Stimulated activated CD8-positive, alpha-beta memory T cell treated with anti-CD3 and anti-CD28 coated beads, Interleukin-2, amount 100 ng/mL, for 1 hour (primary cell): Measurements from ENCODE around the gene AFAP1.

ENCODE experiments used
- DNase-seq, 2 donors: peaks; one replicate each; pipeline ENCODE4 v3.0.0-alpha.2; 2020; ENCODE audit warnings: low read depth in 2 of 2

Gene AFAP1

GRCh38 chr4:7769396-7770223 is 170.1 kb downstream of the AFAP1 start:
- no peak for DNase-seq

- no peak for DNase-seq
Measured at GRCh38 chr4:7768736-7769135, 170.9 kb downstream of the AFAP1 start.

GRCh38 chr4:7767966-7768365 is 171.7 kb downstream of the AFAP1 start:
- DNase-seq, result no peak

DNA sequence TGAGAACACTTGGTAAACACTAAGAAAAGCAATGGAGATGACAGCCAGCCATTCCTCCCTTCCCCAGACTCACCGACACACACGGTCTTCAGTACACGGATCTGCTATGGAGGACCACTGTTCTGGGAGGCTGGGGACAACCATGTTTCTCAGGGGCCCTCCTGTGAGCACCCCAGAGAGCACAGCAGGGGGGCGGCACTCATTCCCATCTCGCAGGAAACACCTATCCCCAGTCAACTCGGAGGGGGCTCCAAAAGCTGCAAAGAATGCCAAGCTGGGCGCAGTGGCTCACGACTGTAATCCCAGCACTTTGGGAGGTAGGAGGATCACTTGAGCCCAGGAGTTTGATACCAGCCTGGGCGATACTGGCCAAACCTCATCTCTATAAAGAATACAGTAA is 172.1 kb downstream of the AFAP1 start:
- DNase-seq, result no peak

- DNase-seq, result no peak
Measured at GRCh38 chr4:7766661-7767345, 172.9 kb downstream of the AFAP1 start.

GRCh38 chr4:7766086-7766485 is 173.6 kb downstream of the AFAP1 start:
- DNase-seq, result no peak

DNA sequence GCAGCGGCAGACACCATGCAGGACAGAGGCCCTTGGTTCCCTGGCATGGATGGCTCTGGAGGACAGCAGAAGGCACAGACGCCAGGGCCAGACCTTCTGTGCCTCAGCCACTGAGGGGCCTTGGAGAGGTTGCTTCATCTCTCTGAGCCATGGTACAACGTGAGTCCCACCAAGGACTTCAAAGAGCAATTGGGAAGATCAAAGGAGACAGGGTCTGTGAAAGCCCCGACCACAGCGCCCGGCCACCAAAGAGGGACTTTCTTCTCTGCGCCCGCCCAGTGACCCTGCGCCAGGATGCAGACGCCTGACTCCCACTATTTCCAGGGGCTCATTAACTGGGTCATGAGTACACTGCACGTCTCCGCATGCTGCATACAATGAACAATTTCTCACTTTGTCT is 174.0 kb downstream of the AFAP1 start:
- no peak for DNase-seq

DNA sequence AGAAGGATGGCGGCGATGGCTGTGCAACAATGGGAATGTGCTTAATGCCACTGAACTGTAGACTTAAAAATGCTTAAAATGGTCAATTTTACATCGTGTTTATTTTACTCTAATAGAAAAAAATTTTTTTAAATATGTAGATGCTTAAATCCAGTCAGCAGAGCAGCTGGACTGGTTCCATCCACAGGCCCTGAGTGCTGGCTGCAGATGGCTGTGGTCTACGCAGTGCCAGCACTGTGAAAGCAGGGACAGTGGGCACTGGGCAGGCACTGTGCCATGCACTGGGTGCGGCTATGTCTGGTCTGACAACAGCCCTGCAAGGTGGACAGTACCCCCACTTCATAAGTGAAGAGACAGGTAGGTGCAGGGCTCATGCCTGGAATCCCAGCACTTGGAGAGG is 175.2 kb downstream of the AFAP1 start:
- DNase-seq, result no peak

GRCh38 chr4:7763788-7764187 is 175.9 kb downstream of the AFAP1 start:
- no peak for DNase-seq

GRCh38 chr4:7763106-7763505 is 176.6 kb downstream of the AFAP1 start:
- DNase-seq, result no peak

GRCh38 chr4:7762376-7763030 is 177.2 kb downstream of the AFAP1 start:
- DNase-seq, result no peak

GRCh38 chr4:7761720-7762119 is 177.9 kb downstream of the AFAP1 start:
- peak in 1 of 2 donors; percentile 20 for DNase-seq

DNA sequence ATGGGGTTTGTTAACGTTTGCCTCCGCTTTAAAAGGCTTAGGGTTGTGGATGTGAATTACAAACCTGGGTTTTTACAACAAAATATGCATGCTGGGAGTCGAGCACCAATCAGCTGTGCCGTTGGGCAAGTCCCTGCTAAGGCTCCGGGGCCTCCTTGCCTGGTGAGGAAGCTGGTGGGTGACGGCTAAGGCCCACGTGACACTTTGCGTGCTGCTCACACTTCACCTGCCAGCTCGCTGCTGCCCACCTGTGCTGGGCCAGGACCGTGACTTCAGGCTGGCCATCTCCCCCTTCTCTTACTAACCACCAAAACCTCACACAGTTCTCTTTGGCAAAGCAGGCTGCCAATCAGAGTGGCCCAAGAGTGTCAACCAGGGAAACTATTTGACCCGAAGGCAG is 178.3 kb downstream of the AFAP1 start:
- no peak for DNase-seq

GRCh38 chr4:7760706-7761105 is 179.0 kb downstream of the AFAP1 start:
- no peak for DNase-seq

DNA sequence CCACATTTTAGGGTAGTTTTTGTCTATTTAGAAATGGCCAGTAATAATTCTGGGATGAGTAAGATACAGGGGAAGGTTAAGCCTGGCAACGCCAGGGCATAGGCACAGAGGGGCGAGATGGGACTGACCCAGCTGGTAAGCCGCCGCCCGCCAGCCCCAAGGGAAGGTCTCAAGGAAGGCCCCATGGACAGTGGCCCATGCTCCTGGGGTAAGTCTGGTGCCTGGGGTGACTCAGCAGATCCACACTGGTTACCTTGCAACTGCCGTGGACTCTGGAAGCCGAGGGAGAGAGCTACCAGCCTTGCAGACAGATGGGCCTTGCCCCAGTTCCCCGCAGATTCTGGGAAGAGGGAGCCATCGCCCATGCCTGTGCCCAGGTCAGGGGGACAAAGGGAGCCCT is 179.4 kb downstream of the AFAP1 start:
- DNase-seq, result no peak

- DNase-seq, result no peak
Measured at GRCh38 chr4:7759635-7760034, 180.0 kb downstream of the AFAP1 start.

- DNase-seq, result peak; percentile 8 to 51
Measured at GRCh38 chr4:7759216-7759615, 180.4 kb downstream of the AFAP1 start.

- no peak for DNase-seq
Measured at GRCh38 chr4:7758476-7758875, 181.2 kb downstream of the AFAP1 start.

DNA sequence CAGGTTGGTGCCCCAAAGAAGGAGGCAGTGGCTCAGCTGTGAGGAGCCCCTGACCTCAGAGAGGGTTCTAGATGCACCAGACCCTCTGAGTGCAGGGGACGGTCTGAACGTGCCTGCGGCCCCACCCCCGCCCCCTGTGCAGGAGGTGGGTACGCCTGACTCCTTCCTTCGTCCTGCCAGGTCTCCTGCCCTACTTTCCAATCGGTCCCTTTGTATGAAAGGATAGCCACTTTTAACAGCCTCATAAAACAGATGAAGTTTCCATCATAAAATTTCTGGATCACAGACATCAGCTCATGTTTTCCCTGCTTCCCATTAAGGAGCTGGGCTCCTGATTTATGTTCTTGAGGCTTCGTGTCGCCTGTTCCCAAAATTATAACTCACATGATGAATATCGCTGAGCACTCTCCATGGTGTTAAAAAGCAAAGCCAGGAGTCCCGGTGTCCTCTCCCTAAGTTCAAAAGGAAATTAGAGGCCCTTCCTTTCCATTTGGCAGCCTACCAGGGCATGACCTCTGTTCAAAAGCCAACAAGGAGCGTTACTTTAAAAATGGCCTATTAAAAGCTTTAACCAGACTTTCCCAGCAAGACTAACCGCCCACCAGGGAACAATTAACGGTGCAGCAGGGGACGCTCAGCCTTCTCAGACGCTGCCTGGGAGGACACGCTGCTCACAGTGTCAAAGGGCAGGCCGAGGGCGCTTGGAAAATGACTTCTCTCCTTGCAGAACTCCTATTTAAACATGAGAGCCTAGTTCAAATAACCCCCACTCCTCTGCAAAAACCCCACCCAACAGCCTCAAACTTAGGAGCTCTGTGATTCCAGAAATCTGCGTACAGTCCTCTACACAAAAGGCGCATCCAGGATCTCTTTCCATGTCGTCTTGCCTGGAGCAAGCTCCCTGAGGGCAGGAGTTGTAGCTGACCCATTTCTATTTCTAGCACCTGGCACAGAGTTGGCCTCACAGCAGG is 181.9 kb downstream of the AFAP1 start:
- DNase-seq, result no peak

- DNase-seq, result no peak
Measured at GRCh38 chr4:7756561-7757355, 182.9 kb downstream of the AFAP1 start.

GRCh38 chr4:7756071-7756470 is 183.6 kb downstream of the AFAP1 start:
- DNase-seq, result no peak
